Activated CD4-positive, alpha-beta T cell treated with anti-CD3 and anti-CD28 coated beads, Interleukin-2, amount 50 U/mL, for 16 hours (primary cell): Measurements from ENCODE around the gene NMS.
"Not testable (repeated sequence)": the region's sequence is repeated elsewhere in the genome, so short reads cannot be mapped to it uniquely, and the experiment has no call there.

Experiments
- DNase-seq: peaks from one replicate; pipeline ENCODE4 v3.0.0-alpha.2; 2020

NMS gene, protein sequence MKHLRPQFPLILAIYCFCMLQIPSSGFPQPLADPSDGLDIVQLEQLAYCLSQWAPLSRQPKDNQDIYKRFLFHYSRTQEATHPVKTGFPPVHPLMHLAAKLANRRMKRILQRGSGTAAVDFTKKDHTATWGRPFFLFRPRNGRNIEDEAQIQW

DNA sequence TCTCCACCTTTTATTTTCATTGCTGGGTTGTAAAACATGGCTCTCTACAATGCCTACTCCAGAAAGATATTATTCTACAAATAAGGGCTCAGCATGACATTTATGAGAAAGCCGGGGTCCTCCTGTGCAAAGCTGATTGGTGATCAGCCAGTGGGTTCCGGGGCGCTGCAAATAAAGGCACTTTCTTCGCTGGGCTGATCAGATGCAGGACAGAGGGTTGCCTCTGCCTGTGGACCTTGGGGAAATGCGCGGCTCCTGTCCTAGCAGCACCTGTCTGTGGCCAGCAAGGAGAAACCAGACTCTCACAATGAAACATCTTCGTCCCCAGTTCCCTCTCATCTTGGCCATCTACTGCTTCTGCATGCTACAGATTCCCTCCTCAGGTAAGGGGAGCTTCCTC lies at the start of gene NMS:
Gene NMS, plus strand, starts transcription at position 301 of the 400 bp plus-strand sequence. Its CDS starts 7 bp downstream, at position 308.
- DNase-seq: no peak

DNA sequence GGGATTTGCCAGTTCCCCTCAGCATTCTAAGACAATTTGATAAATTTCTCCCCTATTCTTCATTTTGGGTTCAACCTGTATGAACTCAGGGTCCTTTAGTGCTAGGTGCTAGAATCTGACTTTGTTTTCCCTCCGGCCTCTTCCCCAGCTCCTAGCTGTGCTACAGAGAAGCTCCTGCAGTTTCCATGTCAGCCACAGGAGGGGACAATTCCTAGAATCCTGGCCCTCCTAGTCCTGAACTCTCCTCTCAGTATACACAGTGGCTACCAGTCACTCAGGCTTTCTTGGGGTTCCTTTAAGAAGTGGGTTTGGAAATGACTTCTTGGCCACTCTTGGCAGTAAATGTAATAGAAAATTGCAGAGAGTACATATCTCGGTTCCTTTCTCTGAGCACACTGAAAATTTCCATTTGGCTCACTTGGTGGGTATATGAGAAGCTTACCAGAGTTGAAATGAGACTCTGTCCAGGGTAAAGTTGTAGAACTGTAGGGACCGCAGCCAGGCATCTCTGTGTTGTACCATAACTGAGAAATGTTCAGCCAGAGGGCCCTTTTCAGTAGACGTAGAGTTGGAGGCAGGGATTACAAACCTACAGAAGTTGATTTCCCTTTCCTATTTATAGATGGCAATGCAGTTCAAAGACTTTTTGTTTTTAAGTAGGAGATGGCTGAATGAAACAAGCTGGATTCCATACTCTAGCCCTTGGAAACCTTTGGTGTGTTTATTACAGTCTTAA lies 47.8 kb upstream of the NMS start:
- no peak for DNase-seq

DNA sequence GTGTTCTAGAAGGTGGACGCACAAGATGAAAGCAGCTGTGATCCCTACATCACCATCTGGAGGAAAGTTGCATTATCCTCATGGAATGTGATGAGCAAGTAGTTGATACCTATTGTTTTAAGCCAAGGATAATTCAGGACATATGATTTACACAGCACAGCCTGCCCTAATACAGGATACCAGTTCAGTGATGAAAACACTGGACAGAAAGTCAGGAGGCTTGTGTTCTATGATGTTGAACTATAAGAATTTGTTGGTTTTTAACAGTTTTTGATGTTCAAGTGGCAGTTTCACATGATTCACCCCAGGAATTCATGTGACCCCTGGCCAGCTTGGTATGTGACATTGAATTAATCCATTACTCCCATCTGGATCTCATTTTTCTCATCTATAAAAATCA lies 46.7 kb upstream of the NMS start:
- no peak for DNase-seq

DNA sequence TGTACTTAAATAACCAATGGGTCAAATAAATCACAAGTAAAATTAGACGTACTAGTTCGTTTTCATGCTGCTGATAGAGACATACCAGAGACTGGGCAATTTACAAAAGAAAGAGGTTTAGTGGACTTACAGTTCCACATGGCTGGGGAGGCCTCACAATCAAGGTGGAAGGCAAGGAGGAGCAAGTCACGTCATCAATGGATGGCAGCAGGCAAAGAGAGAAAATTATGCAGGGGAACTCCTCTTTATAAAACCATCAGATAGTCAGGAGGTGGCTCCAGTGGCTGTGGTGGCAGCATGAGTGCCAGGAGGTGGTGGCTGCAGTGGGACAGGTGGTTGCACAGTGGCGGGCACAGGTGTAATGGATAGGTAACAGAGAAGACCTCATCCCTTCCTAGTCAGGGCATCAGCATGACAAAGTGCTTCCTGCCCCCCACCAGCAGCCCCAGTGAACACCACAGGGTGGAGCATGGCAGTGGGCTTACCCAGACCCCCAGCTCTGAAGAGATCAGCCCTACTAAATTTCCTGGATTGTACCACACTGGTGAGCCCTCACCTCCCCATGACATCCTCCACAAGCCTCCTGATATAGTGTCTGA lies 45.9 kb upstream of the NMS start:
- DNase-seq: no peak

DNA sequence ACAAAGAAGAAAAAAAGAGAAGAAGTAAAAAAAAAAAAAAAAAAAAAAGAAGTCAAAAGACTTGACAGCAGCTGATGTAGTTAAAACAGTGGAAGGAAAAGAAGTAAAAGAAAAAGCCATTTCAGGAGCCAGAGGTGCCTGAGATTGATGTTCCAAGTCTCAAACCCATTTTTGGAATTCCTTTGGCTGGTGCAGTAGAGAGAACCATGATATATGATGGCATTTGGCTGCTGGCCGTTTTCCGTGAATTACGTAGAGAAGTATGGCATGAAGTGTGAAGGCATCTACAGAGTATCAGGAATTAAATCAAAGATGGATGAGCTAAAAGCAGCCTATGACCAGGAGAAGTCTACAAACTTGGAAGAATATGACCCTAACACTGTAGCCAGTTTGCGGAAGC lies 45.2 kb upstream of the NMS start:
- DNase-seq: no peak

DNA sequence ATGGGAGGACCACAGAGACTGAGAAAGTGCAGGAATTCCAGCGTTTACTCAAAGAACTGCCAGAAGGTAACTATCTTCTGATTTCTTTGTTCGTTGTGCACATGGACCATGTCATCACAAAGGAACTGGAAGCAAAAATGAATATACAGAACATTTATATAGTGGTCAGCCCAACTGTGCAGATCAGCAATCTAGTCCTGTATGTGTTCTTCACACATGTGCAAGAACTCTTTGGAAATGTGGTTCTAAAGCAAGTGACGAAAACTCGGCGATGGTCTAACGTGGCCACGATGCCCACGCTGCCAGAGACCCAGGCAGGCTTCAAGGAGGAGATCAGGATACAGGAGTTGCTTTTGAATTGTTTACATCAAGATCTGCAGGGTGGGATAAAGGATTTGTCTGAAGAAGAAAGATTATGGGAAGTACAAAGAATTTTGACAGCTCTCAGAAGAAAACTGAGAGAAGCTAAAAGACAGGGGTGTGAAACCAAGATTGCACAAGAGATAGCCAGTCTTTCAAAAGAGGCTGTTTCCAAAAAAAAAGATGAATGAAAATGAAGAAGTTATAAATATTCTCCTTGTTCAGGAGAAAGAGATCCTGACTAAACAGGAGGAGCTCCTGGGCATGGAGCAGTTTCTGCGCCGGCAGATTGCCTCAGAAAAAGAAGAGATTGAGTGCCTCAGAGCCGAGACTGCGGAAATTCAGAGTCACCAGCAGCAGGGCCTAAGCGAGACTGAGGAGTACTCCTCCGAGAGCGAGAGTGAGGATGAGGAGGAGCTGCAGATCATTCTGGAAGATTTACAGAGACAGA lies 44.5 kb upstream of the NMS start:
- no peak for DNase-seq

DNA sequence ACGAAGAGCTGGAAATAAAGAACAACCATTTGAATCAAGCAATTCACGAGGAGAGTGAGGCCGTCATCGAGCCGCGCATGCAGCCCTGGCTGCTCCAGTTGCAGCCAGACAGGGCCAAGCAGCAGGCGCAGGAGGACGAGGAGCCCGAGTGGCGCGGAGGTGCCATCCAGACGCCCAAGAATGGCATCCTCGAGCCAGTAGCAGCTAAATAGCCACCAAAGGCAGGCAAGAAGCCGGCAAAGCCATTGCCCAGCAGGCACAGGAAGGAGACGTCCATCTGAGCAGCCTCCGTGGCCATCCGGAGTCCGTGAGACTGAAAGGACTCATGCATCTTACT lies 43.9 kb upstream of the NMS start:
- DNase-seq: no peak

DNA sequence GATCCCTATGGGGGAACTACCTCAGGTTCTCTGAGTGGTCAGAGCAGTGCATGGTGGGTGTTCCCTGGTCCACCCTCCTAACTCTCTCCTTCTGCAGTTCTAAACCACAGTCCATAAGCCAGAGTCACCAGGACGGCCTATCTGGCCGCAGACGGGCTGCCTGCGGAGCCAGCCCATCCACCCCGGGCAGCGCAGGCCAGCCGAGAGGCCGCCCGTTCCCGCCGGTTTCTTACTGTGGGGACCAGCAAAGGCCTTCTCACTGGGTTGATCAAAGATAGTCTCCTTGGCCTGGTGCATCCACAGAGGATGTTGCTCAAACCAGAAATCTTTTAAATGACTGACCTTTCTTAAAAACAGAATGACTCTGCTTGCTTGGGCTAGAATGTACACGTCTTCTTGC lies 43.2 kb upstream of the NMS start:
- no peak for DNase-seq

DNA sequence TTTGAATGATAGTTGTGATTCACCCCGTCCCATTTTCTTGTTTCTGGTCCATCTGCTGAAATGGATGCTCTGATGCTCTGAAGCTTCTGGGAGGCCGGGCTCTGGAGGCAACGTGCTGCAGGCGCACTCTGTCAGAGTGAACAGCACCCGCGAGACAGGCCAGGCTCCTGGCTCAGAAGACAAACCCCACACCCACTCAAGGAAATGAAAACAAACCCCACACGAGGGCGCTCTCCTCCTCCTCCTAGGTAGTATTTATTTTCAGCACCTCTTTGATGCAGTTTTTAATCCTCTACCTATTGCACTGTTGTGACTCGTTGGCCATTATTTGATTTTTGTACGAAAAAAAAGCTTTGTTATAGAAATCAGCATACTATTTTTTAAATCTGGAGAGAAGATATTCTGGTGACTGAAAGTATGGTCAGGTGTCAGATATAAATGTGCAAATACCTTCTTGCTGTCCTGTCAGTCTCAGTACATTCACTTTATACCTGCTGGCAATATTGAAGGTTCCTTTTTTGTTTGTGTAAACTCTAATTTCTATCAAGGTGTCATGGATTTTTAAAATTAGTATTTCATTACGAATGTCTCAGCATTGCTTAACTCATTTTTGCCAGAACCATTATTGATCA lies 42.5 kb upstream of the NMS start:
- DNase-seq: peak; percentile 46

DNA sequence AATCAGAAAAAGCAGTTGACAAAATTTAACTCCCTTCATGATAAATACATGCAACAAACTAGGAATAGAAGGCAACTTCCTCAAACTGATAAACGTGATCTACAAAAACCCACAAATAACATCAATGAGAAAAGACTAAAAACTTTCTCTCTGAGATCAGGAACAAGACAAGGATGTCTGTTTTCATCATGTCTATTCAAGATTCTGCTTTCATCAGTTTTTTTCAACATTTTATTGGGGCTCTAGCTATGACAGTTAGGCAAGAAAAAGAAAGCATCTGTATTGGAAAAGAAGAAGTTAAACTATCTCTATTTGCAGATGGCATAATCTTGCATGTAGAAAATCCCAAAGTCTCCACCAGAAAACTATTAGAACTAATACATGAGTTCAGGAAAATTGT lies 40.6 kb upstream of the NMS start:
- DNase-seq: no peak

DNA sequence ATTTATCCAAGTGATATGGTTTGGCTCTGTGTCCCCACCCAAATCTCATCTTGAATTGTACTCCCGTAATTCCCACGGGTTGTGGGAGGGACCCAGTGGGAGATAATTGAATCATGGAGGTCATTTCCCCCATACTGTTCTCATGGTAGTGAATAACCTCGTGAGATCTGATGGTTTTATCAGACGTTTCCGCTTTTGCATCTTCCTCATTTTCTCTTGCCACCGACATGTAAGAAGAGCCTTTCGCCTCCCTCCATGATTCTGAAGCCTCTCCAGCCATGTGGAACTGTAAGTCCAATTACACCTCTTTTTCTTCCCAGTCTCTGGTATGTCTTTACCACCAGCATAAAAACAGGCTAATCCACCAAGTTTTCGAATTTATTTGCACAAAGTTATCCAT lies 32.5 kb upstream of the NMS start:
- no peak for DNase-seq

DNA sequence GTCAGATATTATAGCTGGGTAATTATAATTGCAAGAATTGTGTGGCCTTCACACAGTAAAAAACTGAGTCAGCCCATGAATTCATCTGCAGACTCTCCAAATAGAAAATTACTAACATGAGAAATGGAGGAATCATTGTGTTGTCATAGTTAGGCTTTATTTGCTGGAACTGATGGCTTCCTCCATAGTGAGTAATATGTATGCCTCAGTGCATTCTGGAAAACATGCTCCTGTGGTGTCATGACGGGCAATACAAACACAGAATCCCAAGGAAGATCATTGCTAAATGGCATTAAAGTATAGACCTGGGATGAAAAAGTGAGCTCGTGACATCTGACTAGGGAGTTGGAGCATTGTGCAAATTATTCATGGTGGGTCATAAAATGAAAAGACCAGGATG lies 23.6 kb upstream of the NMS start:
- no peak for DNase-seq

DNA sequence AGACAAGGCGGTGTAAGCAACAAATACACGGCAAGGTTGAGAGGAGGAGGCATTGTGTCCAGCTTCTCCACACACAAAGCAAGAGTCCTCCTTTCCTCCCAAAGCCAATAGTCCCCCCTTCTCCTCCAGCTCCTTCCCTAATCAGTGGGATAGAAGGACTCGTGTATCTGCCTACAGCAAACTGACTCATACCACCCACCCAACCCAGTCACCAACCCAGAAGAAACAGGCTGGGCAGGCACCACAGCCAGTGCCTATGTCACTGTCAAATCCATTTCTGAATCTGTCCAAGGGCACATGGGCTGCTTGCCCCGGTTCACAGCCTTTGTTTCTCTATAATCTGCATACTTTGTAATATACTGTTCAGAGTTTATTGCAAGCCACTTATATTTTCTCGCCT lies 19.2 kb upstream of the NMS start:
- DNase-seq: no peak

DNA sequence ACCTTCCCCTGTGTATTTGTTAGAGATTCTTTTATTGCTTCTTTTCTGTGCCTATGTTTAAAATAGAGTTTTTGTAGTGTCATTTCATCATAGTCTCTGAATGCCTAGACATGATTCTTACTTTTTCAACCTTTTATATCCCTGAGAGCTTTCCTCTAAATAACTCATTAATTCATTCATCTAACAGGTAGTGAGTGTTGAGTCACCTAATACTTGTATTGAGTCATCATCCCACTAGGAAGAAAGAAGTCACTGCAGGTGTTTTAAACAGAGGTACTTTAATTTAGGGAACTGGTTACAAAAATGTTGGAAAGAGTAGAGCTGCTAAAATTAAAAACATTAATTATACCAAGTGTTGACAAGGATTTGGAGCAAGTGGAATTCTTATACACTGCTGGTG lies 18.5 kb upstream of the NMS start:
- DNase-seq: no peak

DNA sequence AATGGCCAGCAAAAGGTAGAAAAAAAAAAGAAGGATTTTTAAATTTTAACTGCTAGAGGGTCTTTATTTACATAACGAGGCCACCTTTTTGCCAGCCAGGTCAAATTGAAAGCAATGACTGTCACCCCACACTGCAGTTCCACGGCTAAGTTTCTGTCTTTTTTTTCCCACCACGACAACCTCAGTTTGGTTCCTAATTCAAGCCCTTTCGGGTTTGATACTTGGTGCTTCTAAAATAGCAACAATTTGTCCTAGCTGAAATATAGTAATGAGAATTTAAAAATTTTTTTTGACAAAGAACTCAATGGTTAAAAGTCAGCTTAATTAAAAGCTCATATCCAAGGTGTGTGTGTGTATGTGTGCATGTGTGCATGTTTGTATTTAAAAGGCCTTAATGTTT lies 16.4 kb upstream of the NMS start:
- no peak for DNase-seq

DNA sequence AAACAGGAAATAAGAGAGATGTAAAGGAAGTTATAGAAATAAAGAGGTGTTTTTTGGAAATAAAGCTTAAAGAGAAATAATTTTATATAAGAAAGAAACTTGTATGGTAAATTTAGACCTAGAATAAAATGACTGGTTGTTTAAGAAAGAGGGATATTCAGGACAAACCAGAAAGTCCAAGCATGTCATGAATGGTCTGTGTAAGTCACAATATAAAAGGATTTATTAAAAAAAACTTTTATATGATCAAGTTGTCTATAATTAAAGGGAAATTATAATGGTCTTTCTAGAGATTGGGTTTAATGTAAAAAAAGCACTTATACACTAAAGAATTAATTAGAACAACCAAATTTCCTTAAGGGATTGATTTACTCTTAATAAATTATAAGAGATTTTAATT lies 13.9 kb upstream of the NMS start:
- not testable (repeated sequence) for DNase-seq

DNA sequence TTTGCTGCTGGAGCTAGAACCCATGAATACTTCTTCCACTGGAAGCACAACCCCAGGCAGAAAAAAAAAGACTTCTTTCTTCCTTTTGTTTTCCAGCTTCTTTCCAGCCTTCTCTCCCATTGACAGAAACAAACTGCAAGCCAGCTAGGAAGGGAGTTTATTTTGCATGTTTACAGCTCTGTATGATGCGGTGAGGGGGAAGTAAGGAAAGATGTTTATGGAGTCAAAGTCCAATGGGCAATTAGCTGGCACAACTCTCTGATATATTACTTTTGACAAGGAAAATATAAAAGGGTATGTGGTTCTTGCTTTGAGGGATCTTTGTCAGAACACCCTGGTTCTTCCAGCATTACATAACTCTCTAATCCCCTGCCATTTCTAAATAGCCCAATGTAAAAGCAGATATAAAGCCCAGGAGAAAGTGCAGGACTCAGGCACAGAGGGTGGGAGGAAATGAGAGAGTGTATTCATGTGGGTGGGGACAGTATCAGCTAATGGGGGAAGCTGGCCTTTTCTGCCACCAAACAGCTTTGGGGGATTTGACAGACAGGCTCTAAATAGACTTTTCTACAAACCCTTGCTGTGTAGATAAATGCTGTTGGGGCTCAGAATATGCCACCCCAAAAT lies 9.3 kb upstream of the NMS start:
- DNase-seq: no peak

DNA sequence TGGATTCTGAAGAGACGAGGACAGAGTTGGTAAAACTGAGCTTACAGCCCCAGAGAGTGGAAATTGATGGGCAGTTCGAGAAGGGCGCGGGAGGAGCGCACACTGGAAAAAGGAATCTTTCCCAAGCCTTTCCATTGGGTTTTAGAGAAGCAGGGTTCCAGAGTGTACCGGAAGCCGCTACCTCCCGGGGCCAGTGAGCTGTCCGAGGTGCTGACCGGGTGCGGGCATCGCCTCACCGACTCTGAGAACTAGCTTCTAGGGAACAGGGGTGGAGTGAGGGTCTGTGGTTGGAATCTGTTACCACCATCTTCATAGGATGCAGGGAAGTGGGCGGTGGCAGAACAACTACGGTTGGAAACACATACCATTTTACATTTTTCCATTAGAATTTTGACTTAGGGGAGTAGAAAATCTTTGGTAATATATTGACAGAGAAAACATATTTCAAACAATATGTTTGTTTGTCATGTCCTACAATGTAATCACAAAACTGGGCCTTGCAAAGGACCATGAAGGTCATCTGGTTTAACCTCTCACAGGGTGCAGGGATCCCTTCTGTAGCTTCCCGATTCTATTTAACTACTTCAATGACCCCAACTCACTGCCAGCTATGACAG lies 724 bp downstream of the NMS start:
- peak; percentile 2 for DNase-seq

DNA sequence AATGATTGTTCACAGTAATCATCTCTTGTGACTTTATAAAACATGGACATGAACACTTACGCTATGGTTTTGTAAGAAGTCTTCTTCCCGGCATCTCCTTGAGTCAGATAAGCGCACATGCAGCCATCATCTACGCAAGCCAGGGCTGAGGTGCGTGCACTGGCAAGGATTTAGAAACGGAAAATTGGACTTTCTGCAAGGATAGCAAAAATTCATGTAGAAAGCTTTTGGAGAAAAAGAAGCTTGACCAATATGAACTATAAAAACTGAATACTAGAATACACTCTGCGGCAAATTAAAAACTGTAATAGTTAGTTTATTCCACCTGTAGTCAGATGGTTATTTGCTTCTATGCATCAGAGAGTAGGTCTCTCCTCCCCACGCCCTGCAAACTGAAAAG lies 6.3 kb downstream of the NMS start:
- DNase-seq: no peak

DNA sequence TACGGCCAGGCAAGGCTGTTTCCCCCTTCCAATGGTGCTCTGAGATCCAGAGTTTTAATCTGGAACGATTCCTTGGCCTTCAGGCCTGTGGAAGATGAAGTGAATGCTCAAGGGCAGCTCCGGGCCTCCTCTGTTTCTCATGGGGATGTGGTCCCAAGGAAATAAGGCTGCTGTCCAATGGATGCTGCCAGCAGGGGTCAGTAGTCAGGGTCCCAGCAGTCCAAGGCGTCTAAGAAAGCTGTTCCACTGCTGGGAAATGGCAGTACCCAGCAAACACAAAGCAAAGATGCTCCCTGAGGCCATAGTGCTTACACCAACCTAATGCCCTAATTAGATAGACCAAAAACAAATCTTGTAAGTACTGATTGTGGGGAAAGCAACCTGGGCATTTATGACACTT lies 12.5 kb downstream of the NMS start:
- DNase-seq: no peak

DNA sequence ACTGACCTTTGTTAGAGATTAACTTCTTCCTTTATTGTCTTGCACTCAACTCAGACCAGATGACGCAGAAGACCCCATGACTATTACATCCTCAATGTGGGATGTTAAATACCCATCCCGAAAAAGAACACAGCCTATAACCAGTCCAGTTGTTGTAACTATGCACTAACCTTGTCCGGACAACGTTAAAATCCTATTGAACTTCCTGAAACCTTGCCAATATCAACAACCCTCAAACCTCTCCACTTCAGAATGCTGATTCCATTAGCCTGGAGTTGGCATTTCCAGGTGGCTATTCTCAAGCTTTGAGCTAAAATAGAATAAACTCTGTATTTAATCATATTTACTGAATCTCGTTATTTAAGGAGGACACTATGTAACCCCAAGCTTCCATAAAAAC lies 13.6 kb downstream of the NMS start:
- no peak for DNase-seq

DNA sequence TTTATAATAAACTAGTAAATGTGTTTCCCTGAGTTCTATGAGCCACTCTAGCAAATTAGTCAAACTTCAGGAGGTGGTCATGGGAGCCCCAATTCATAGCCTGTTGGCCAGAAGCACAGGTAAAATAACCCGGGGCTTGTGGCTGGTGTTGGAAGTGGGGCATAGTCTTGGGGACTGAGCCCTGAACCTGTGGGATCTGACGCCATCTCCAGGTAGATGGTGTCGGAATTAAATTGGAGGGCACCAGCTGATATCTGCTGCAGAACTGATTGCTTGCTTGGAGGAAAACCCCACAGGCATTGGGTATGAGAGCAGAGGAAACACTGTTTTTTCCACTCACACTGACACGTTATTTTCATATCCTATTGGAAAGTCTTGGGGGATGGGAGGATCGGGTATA lies 14.1 kb downstream of the NMS start:
- no peak for DNase-seq

DNA sequence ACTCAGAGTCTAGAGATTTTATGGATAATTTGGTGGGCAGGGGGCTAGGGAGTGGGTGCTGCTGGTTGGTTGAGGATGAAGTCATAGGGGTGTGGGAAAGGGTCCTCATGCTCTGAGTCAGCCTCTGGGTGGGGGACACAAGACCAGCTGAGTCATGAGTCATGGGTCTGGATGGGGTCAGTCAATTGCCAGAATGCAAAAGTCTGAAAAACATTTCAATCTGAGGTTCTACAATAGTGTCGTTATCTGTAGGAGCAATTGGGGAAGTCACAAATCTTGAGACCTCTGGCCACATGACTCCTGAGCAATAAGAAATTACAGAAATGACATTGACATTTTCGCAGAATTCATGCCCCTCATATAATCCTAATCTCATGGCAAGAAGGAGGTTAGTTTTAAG lies 15.1 kb downstream of the NMS start:
- DNase-seq: no peak
